Measurements from ENCODE around the gene ASCC3.
"Not testable (repeated sequence)": the region's sequence is repeated elsewhere in the genome, so short reads cannot be mapped to it uniquely, and the experiment has no call there.

Gene ASCC3

DNA sequence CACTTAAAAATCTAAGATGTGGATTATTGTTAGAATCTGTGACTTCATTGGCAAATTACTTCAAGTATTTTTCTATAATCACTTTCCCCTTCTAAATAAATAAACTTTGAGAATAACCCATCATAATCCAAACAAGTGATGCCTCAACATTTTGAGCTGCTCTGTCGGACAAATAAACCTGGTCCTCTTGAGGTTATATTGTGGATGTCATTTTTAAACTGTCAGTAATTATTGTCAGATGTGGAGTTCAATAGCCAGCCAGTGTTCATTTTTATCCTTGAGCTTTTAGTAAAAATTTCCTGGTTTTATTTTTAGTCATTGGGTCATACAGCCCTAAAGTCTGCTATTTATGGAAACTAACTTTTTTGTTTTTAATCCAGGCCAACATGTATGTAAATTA, 9.5 kb upstream of the ASCC3 start:
- in situ Hi-C loops (cut with HindIII; ENCODE audit: low sequenced_read_pairs): not testable (repeated sequence)

DNA sequence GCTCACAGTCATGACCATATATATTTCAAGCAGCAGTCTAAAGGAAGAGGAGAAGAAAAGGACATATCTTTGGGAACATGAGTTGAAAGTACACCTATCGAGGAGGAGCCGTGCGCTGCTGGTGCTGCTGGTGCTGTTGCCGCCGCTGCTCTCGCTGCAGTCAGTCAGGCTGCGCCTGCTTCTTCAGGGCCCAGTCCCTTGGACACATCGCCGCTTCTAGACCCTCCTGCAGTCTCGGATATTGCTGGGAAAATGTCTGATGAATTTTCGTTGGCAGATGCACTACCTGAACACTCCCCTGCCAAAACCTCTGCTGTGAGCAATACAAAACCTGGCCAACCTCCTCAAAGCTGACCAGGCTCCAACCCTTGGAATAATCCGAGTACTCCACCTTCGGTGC, 8.2 kb upstream of the ASCC3 start:
- in situ Hi-C loops (cut with HindIII; ENCODE audit: low sequenced_read_pairs): no loop called here

DNA sequence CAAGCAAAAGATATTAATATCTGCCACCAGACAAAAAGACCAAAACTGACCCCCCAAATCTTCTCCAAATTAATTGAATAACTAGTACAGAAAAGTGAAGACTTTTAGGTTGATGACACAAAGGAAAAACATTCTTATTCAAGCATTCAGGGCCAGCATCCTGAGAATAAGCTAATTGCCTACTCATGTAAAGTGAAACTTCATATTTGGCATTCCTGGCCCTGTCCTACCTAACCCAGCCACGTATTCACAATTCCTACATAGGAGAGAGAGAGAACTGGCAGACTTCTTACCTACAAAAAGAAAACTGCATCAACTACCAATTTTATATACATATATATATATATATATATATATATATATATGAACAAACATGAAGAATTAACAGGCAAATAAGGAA, 4.9 kb upstream of the ASCC3 start:
- in situ Hi-C loops (cut with HindIII; ENCODE audit: low sequenced_read_pairs): no loop called here

DNA sequence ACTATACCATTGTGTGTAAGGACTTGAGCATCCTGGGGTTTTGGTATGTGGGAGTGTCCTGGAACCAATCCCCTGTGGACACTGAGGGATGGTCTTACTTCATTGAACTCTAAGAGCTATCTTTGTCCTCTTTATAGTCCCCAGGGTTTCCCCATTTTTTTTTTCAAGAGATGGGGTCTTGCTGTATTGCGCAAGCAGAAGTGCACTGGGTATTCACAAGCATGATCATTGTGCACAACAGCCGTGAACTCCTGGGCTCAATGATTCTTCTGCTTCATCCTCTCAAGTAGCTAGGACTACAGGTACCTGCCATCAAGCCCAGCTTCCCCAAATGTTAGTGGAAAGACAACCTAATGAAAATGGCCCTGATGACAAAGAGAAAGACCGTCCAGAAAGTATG, 2.2 kb upstream of the ASCC3 start:
- in situ Hi-C loops (cut with HindIII; ENCODE audit: low sequenced_read_pairs): no loop called here

DNA sequence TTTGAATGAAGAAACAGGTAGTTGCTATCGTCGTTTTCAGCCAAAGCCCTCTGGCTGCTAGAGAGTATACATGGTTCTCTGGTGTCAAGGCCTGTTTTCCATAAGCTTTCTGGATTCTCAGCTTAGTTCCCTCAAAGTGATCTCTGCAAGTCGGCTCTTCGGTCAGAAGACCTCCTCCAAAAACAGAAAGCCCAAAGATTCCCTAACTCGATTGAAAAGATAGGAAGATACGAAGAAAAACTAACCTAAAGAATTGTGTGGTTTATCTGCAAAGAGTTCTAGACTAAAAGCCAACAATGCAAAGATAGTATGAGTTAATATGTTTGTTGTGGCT, 545 bp upstream of the ASCC3 start:
- in situ Hi-C loops (cut with HindIII; ENCODE audit: low sequenced_read_pairs): no loop called here

DNA sequence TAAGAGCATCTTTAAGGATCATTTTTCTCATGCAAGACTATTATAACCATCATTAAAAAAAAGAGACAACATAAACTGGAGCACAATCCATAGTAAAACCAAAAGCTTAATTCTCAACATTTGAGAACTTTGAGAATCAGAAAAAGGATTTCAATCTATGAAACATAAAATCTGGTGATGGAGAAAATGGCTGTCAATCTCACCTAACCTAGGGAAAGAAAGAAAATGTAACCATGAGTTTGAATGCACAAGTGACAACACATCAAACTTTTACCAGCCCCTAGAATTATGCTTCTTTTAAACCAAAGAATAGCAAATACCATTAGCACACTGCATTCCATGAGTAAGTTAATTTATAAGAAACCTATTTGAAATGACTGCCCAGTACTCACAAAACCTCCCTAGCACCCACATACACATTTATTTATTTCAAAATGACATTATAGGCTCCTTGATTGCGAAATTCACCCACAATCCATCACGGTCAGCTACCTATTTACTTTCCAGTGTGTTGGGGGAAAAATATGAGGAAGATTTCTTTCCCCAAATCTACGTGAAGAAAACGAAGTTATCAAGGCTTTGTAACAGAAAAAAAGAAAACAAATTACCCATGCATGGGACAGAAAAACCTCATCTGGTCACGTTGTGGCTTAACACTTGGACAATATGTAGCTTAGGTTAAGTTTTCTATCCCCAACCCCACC, 828 bp downstream of the ASCC3 start:
- in situ Hi-C loops (cut with HindIII; ENCODE audit: low sequenced_read_pairs): no loop called here

DNA sequence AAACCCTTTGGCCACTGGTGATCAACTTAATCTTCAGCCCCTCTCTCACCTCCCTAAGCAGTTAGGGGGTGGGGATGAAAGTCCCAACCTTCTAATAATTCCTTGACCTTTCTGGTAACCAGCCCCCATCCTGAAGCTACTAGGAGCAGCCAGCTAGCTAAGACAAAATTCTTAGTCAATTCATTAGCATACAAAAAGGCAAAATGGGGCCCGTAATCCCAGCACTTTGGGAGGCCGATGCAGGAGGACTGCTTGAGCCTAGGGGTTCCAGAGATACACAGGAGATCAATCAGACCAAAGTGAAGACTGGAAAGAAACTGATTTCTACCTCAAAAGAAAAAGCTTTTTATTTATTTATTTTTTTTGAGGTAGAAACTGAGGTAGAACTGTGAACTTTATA, 1.8 kb downstream of the ASCC3 start:
- in situ Hi-C loops (cut with HindIII; ENCODE audit: low sequenced_read_pairs): no loop called here

DNA sequence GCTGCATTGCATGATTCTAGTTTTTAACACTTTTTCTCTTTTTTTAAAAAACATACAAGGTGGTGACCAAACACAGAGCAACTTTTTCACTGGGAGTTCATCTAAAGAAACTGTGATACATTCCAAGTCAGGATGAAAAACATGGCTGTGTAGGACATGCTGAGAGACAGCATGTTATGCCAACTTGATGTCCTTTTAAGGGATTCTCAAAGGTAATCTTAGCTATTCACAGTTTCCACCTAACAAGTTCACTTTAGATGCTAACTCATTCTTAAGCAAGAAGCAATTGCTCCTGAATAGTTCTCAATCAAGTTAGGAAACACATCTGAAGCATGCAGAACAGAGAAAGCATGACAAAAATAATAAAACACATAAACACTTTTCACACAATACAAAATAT, 3.3 kb downstream of the ASCC3 start:
- in situ Hi-C loops (cut with HindIII; ENCODE audit: low sequenced_read_pairs): no loop called here

DNA sequence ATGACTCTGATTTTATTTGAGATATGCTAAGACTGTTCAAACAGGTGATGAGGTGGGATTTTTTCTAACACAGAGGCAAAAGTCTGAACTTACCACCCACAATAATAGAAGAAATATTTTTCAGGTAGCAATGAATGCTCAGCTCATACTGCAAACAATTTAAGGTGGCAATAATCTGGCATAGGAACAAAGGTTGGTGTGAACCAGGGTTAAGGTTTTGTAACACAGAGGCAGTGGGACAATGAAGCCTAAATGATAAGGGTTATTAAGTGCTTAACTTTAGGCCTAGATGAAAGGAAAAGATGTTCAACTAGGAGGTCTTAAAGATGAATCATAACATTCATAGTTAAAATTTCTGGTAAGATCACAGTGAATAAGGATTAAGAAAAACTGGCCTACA, 4.9 kb downstream of the ASCC3 start:
- in situ Hi-C loops (cut with HindIII; ENCODE audit: low sequenced_read_pairs): no loop called here

DNA sequence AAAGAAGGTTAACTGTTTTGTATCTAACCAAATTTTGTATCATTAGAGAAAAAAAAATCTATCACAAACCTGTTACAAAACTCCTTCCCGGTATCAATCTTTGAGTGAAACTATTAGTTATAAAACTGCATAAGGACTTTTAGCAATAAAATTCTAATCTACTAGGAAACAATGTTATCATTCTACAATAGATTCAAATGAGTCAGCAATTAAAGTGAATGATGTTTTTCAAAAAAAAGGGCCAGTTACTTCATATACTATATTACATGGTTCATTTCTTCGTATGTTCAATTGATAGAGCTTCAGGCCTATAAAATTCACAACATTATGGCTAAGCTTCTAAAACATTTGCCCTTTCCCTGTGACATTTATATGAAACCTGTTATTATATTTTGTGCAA, 15.6 kb downstream of the ASCC3 start:
- in situ Hi-C loops (cut with HindIII; ENCODE audit: low sequenced_read_pairs): no loop called here

DNA sequence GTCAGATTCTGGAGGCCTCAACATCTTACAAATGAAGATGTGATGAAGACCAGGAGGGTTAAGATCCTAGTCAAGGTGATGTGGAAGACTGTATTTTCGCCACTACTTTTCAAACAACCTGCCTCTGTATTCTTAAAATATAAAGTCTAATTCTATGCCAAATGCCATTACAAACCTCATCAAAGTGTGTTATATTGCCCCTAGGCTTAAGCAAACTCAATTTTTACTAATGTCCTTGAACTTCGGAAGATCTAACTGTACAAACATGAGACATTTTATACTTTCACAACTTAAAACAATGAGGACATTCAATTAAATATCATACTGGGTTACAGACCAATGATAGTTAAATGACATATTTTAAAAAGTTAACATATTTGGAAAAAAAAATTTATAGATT, 19.1 kb downstream of the ASCC3 start:
- in situ Hi-C loops (cut with HindIII; ENCODE audit: low sequenced_read_pairs): no loop called here

DNA sequence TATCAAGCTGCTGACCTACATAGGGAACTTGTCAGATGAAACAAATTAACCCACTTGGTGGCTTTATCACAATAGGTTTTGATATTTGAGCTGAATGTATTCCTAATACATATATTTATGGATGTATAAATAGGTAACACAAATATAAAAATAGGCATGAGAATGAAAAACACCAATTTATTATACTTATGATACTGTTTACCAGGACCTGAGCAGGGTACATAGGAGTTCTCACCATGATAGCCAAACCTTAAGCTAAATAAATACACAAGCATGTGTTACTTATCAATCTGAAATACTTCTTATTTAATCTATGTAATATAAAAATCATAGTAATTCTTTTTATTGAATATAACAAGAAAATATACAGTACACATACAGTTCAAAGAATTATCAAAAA, 25.0 kb downstream of the ASCC3 start:
- in situ Hi-C loops (cut with HindIII; ENCODE audit: low sequenced_read_pairs): no loop called here

DNA sequence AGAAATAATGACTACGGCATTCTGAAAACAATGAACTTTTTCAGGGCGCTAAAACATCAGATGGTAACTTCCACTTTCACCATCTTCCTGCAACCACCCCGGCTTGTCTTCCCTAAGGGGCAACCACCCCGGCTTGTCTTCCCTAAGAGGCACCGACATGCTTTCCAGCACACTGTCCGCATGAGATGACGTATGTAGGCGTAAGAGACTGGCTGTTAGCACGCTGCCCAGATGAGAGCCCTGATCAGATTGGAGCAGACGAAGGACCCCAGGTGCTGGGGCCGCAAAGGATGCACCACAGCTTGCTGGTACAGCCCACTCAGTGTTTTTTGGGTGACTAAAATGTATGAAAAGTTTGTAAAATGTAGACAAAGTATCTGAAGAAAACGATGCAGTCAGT, 29.3 kb downstream of the ASCC3 start:
- in situ Hi-C loops (cut with HindIII; ENCODE audit: low sequenced_read_pairs): no loop called here

DNA sequence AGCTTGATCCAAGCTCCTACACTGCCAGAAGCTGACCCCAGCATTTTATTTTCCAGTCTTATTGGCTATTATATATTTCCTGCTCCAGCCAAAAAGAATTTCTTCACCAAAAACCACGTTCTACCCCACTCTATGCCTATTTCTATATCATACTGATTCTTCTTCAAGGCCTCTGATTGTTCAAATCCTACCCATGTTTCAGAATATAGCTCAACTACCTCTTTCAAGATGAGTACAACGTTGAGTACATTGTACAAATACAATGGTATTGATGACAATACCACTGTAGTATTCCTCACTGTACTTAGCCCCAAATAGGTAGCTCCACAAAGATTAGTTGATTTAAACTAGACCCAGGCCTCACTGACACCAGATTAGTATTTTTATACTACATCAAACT, 31.0 kb downstream of the ASCC3 start:
- in situ Hi-C loops (cut with HindIII; ENCODE audit: low sequenced_read_pairs): no loop called here

DNA sequence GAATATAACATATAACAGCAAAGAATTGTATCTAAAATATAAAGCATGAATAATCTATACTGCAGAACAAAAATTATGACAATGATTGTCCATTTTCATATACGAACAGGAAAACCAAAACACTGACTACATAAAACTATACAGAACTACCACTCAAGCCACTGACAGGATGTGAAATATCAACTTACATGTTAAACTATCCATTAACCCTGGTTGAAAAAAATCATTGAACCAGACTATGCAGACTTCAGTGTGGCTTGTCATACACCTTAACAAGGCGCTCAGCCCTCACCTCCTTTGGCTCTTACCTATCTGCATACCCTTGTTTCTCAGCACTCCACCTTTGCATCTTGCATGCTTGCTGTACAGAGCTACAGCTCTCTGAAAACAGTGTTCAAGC, 34.9 kb downstream of the ASCC3 start:
- in situ Hi-C loops (cut with HindIII; ENCODE audit: low sequenced_read_pairs): no loop called here

DNA sequence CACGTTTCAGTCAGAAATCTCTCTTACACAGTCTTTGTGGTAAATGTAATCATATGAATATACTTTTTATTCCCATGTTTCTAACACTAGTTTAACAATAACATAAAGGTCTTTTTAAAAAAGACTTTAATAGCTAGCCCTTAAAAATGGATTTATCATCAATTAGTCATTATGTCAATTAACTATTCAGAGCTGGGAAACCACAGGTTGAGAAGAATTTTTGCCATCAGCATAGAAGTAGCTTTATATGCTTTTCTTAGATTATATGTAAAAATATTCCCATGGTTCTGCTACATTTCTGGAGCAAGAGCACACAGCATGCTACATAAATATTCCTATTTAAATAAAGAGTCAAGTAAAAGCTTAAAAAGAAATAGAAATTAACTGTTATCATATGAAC, 35.5 kb downstream of the ASCC3 start:
- in situ Hi-C loops (cut with HindIII; ENCODE audit: low sequenced_read_pairs): no loop called here

DNA sequence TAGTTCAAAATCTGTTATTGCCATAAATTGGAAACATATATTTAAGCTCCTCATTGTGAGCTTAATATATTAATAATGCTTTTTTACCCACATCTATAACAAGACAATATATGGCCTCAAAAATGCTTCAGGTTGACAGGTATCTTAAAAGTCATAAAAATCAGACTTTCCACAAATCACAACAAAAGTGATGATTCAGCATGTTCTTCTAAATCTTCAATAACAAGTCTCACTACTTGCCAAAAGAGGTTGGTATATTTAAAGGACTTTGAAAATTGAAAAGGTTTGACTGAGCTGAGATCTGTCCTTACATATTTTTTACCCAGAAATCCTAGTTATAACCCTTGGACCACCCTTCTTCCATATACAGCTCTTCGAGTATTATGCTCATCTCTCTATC, 41.7 kb downstream of the ASCC3 start:
- in situ Hi-C loops (cut with HindIII; ENCODE audit: low sequenced_read_pairs): no loop called here

DNA sequence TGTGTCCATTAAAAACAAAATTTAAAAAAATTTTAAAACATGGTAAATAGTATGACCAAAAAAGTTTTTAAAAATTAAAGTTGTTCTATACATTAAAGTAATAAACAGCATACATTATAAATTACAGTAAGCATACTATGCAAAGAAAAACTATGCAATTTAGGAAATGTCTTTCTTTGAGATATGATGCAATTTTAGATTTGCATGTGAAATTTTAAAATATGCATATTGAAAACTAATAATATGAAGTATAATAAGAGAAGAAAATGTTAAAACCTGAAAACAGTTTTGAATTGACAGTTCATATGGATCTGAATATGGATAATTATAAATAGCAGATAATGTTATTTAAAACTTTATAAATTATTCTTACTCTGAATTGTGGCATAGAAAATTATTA, 43.1 kb downstream of the ASCC3 start:
- in situ Hi-C loops (cut with HindIII; ENCODE audit: low sequenced_read_pairs): no loop called here

DNA sequence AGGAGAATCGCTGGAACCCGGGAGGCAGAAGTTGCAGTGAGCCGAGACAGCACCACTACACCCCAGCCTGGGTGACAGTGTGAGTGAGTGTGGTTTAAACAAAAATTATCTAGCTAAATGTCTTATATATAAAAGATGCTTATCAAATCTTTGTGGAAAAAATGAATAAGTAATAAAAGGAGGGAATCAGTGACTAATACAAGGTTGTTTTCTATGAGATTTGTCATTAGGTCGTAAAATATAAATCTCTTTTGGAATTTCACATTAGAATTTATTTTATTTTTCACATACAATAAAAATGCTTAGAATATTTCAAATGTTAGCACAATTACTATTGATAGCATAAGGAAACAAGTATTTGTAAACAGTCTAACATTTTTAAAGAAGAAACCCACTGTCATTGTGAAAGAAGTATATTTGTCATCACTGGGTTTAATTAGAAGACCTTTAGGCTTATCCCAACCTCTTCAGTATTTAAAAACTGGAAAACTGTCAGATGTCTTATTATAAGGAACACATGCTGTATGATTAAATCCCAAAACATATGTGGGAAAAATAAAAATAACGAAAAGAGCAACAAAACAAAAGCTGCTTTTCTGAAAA, 47.1 kb downstream of the ASCC3 start:
- in situ Hi-C loops (cut with HindIII; ENCODE audit: low sequenced_read_pairs): no loop called here

DNA sequence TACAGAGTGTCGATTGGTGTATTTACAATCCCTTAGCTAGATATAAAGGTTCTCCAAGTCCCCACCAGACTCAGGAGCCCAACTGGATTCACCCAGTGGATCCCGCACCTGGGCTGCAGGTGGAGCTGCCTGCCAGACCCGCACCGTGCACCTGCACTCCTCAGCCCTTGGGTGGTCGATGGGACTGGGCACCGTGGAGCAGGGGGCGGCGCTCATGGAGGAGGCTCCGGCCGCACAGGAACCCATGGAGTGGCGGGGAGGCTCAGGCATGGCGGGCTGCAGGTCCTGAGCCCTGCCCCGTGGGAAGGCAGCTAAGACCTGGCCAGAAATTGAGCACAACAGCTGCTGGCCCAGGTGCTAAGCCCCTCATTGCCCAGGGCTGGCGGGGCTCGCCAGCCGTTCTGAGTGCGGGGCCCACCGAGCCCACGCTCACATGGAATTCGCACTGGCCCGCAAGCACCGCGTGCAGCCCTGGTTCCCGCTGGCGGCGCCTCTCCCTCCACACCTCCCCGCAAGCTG, 52.0 kb downstream of the ASCC3 start:
- in situ Hi-C loops (cut with HindIII; ENCODE audit: low sequenced_read_pairs): not testable (repeated sequence)

DNA sequence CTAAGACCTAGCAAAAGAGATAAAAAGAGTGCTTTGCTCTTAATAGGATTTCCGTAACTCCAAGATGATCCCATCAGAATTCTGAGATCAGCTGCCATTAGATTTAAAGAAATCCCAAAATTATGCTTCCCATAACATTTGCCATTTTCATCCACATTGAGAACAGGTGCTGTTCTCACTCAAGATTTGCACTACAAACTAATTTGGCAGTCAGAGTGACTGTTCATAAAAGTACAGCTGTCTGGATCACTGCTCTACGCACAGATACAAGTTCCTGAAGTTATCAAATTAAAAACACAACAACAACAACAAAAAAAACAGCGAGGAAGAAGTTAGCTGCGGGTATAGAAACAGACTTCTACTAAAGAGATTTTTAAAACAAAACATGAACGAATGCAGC, 58.1 kb downstream of the ASCC3 start:
- in situ Hi-C loops (cut with HindIII; ENCODE audit: low sequenced_read_pairs): no loop called here

DNA sequence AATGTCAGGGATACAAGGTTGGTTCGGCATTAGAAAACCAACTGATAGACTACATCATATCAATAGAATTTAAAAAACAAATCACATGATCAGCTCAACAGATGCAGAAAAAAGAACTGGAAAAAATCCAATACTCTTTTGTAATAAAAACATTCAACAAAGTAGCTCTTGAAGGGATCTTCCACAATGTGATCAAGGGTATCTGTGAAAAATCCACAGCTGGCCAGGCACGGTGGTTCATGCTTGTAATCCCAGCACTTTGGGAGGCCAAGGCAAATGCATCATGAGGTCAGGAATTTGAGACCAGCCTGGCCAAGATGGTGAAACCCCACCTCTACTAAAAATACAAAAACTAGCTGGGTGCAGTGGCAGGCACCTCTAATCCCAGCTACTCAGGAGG, 63.1 kb downstream of the ASCC3 start:
- in situ Hi-C loops (cut with HindIII; ENCODE audit: low sequenced_read_pairs): no loop called here

DNA sequence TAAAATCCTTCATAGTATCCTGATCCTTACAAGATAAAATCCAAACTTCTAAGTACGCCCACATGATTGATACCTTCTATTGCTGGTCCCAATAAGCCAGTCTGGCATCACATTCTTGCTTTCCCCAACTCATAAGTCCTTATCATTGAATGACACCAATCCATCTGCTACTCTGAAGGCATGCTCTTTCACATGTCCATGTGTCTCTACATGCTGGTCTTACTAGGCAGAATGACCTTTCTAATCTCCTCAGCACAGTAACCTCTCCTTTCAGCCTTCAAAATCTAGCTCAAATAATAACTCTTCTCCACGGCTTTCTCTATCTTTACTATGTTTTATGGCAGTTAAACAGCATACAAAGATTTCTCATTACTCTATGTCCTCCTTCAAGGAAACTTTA, 71.1 kb downstream of the ASCC3 start:
- in situ Hi-C loops (cut with HindIII; ENCODE audit: low sequenced_read_pairs): no loop called here

All from DLD1 (cell line).